Activated CD8-positive, alpha-beta T cell treated with anti-CD3 and anti-CD28 coated beads for 36 hours (primary cell): Measurements from ENCODE around the gene SHC2. TPM values are rescaled to one million over a fixed set of nuclear protein-coding genes. Genes with fewer than 3 reads are reported as not detected.
"Not testable (repeated sequence)": the region's sequence is repeated elsewhere in the genome, so short reads cannot be mapped to it uniquely, and the experiment has no call there.

Experiments
- ATAC-seq: fragments of 200-7000 bp; cut with Tn5 transposase; one replicate; pipeline ENCODE4 v1.10.0; 2021; ENCODE audit warnings: mild to moderate bottlenecking, moderate library complexity
- CTCF ChIA-PET: fragments of 350-600 bp; sonication (Branson Sonifier 250); formaldehyde crosslinking; loops from one replicate; lab custom pipeline; 2021; ENCODE audit warnings: antibody characterized with exemption; lab: Charles Lee
- POLR2A ChIA-PET: fragments of 350-600 bp; sonication (Branson Sonifier 250); formaldehyde crosslinking; loops from one replicate; lab custom pipeline; 2021; ENCODE audit warnings: antibody characterized with exemption; lab: Charles Lee
- DNase-seq: peaks from one replicate; pipeline ENCODE4 v3.0.0-alpha.2; 2020
- H3K27ac Mint-ChIP-seq: one replicate; pipeline ENCODE4 v1.8.0; 2021; ENCODE audit warnings: mild to moderate bottlenecking, mixed read lengths
- H3K27me3 Mint-ChIP-seq: one replicate; pipeline ENCODE4 v1.8.0; 2021; ENCODE audit warnings: mixed read lengths
- H3K36me3 Mint-ChIP-seq: one replicate; pipeline ENCODE4 v1.8.0; 2021; ENCODE audit warnings: low read depth, mixed read lengths
- H3K4me1 Mint-ChIP-seq: one replicate; pipeline ENCODE4 v1.8.0; 2021; ENCODE audit warnings: low read depth, mixed read lengths
- H3K4me3 Mint-ChIP-seq: one replicate; pipeline ENCODE4 v1.8.0; 2021; ENCODE audit warnings: mild to moderate bottlenecking, moderate library complexity, mixed read lengths
- H3K9me3 Mint-ChIP-seq: one replicate; pipeline ENCODE4 v1.8.0; 2021; ENCODE audit warnings: mixed read lengths
- intact Hi-C: fragments of 100-400 bp; cut with micrococcal nuclease; formaldehyde crosslinking; loops from one replicate; pipeline ENCODE4 v1.10.0; 2022
- total RNA-seq, 2 experiments: library from RNA; stranded (reverse); gene quantifications; one replicate each; pipeline ENCODE4 v1.2.3, GENCODE V29; 2021
- TF ChIP-seq, protein P1 (sequence below): fragments of 200-600 bp; IDR thresholded peaks from one replicate; pipeline ENCODE4 v1.8.0; 2022; ENCODE audit warnings: antibody characterized with exemption, mild to moderate bottlenecking

SHC2 gene
- total RNA-seq, 2 experiments from 2014 or later: 0.25 to 0.45 TPM

DNA sequence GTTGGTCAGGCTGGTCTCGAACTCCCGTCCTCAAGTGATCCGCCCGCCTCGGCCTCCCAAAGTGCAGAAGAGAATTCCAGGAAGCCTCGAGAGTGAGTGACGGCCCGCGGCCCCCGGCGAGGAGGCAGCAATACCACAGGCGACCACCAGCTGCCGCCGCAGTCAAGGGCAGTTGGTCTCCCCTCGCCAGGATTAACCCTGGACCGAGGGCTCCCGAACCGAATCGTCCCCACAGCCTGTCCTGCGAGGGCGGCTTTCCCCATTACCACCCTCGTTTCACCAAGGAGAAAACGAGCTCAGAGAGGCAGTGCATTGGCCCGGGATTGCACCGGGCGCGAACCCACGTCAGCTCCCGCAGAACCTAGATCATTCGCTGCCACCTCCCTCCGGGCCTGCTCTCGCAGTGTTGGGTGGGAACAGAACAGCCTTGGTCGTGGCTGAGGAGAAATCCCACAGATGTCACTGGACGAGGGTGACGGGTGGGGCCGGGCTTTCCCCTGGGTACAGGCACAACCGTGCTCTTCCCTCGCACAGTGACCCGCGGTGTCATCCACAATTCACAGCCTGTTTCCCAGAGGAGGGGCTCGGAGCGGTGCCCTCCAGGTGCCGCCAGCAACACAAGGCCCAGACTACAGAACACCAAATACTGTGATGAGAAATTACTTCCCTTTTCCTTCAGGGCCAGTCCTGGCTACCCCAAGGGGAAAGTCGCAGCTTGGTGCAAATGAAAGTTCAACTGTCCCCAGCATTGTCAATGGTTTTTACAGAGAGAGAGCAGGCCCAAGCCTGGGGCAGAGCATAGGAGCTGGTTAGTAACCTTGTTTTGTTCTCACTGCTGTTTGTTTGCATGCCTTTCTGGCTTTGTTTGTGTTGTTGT lies 76.7 kb downstream of the SHC2 start:
- H3K36me3 Mint-ChIP-seq: no peaks in the 10 kb centered on the region
- H3K27ac Mint-ChIP-seq: peak overlapping the region; percentile 52
- DNase-seq (peak; percentile 43), ATAC-seq (peak; percentile 37)
- no peak overlapping the region for H3K4me3 Mint-ChIP-seq
- ChIA-PET CTCF (interaction anchor here (1.2 kb wide), 2 partner anchors 94 to 126 kb away, joined by 5 to 7 read pairs; no protein-coding TSS in a partner anchor), POLR2A (interaction anchor here (1.2 kb wide), 1 partner anchor 12 kb away, joined by 4 read pairs; no protein-coding TSS in a partner anchor)
- intact Hi-C loops: no loop called here
- H3K27me3 Mint-ChIP-seq: peaks cover 47% of the 10 kb centered on the region
- peaks cover 27% of the 10 kb centered on the region for H3K4me1 Mint-ChIP-seq
- TF ChIP-seq, protein P1, sequence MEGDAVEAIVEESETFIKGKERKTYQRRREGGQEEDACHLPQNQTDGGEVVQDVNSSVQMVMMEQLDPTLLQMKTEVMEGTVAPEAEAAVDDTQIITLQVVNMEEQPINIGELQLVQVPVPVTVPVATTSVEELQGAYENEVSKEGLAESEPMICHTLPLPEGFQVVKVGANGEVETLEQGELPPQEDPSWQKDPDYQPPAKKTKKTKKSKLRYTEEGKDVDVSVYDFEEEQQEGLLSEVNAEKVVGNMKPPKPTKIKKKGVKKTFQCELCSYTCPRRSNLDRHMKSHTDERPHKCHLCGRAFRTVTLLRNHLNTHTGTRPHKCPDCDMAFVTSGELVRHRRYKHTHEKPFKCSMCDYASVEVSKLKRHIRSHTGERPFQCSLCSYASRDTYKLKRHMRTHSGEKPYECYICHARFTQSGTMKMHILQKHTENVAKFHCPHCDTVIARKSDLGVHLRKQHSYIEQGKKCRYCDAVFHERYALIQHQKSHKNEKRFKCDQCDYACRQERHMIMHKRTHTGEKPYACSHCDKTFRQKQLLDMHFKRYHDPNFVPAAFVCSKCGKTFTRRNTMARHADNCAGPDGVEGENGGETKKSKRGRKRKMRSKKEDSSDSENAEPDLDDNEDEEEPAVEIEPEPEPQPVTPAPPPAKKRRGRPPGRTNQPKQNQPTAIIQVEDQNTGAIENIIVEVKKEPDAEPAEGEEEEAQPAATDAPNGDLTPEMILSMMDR: peak; percentile 64
- H3K9me3 Mint-ChIP-seq: no peaks in the 10 kb centered on the region

DNA sequence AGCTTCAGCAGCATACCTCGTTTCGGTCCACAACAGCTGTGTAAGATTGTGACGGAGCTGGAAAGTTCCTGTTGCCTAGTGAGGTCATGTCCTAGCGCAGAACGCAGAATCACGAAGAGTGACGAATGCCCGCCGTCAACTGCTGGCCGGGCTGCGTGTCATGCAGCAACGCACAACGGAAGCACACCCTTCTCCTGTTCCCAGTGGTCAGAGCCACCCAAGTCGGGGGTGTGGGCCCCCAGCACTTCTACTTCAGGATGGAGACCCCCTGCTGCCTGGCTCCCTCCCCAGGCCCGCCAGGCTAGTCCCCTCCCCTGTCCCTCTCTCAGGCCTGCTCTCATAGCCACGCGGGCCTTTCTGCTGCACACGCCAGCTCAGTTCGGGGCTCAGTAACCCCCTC lies 77.8 kb downstream of the SHC2 start:
- Mint-ChIP-seq H3K36me3 (no peaks in the 10 kb centered on the region), H3K27me3 (peaks cover 42% of the 10 kb centered on the region), H3K4me1 (peaks cover 27% of the 10 kb centered on the region), H3K9me3 (no peaks in the 10 kb centered on the region), H3K27ac (peak overlapping the region; percentile 50), H3K4me3 (peak overlapping the region; percentile 15)
- TF ChIP-seq, protein P1: no peak
- ChIA-PET CTCF (interaction anchor here (1.3 kb wide), 1 partner anchor 127 kb away, joined by 5 read pairs; no protein-coding TSS in a partner anchor), POLR2A (interaction anchor here (0.9 to 1.2 kb wide), 3 partner anchors 13 to 127 kb away, joined by 3 to 4 read pairs (median 3); no protein-coding TSS in a partner anchor)
- no peak for DNase-seq
- intact Hi-C loops: no loop called here
- ATAC-seq: no peak

GRCh38 chr19:382578-382977 lies 78.3 kb downstream of the SHC2 start:
- H3K9me3 Mint-ChIP-seq, intact Hi-C loops, H3K36me3 Mint-ChIP-seq: not testable (repeated sequence)
- ChIA-PET POLR2A (interaction anchor here (0.9 to 1.2 kb wide), 3 partner anchors 14 to 128 kb away, joined by 3 to 4 read pairs (median 3); no protein-coding TSS in a partner anchor), CTCF (interaction anchor here (1.3 kb wide), 1 partner anchor 128 kb away, joined by 5 read pairs; no protein-coding TSS in a partner anchor)
- peak overlapping the region; percentile 50 for H3K27ac Mint-ChIP-seq
- H3K27me3 Mint-ChIP-seq: peaks cover 41% of the 10 kb centered on the region
- H3K4me3 Mint-ChIP-seq: peak overlapping the region; percentile 13
- DNase-seq (peak; percentile 72), ATAC-seq (peak; percentile 85)
- H3K4me1 Mint-ChIP-seq: peaks cover 27% of the 10 kb centered on the region

GRCh38 chr19:381901-382300 lies 78.9 kb downstream of the SHC2 start:
- CTCF ChIA-PET: interaction anchor here (1.3 kb wide), 1 partner anchor 129 kb away, joined by 5 read pairs; no protein-coding TSS in a partner anchor
- H3K27ac Mint-ChIP-seq, H3K36me3 Mint-ChIP-seq, H3K9me3 Mint-ChIP-seq, intact Hi-C loops, H3K4me3 Mint-ChIP-seq, ATAC-seq: not testable (repeated sequence)
- peaks cover 27% of the 10 kb centered on the region for H3K4me1 Mint-ChIP-seq
- POLR2A ChIA-PET: interaction anchor here (1.1 kb wide), 1 partner anchor 129 kb away, joined by 3 read pairs; no protein-coding TSS in a partner anchor
- peak; percentile 34 for DNase-seq
- H3K27me3 Mint-ChIP-seq: peaks cover 37% of the 10 kb centered on the region

- H3K27ac Mint-ChIP-seq, intact Hi-C loops, H3K9me3 Mint-ChIP-seq, ATAC-seq, H3K4me3 Mint-ChIP-seq, POLR2A ChIA-PET, H3K36me3 Mint-ChIP-seq: not testable (repeated sequence)
- peak; percentile 23 for DNase-seq
- H3K4me1 Mint-ChIP-seq: peaks cover 27% of the 10 kb centered on the region
- CTCF ChIA-PET: interaction anchor here (1.2 kb wide), 1 partner anchor 126 kb away, joined by 3 read pairs; the partner anchor contains the start of gene TPGS1
- peaks cover 31% of the 10 kb centered on the region for H3K27me3 Mint-ChIP-seq
Measured at GRCh38 chr19:380618-381219, 80.1 kb downstream of the SHC2 start.

DNA sequence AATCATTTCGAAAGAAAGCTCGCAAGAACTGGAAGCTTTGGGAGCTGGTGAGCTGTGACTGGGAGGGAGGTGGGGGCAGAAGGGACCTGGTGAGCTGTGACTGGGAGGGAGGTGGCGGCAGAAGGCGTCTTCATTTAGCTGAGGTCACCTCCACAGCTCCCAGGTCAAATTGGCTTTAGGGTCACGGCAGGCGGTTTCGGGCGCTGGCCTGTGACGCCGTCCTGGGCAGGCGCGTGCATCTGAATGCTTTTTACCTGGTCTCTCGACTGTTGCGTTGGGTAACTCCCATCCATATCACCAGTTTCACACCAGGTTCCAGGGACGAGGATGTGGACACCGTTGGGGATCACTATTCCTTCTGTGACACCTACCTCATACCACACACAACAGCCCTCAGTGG lies 81.0 kb downstream of the SHC2 start:
- no peak overlapping the region for H3K4me3 Mint-ChIP-seq
- H3K36me3 Mint-ChIP-seq: no peaks in the 10 kb centered on the region
- CTCF ChIA-PET: interaction anchor here (1.2 kb wide), 1 partner anchor 127 kb away, joined by 3 read pairs; the partner anchor contains the start of gene TPGS1
- DNase-seq: no peak
- no peaks in the 10 kb centered on the region for H3K9me3 Mint-ChIP-seq
- no peak overlapping the region for H3K27ac Mint-ChIP-seq
- TF ChIP-seq, protein P1: no peak
- intact Hi-C loops: no loop called here
- H3K4me1 Mint-ChIP-seq: peaks cover 27% of the 10 kb centered on the region
- H3K27me3 Mint-ChIP-seq: peaks cover 24% of the 10 kb centered on the region
- no peak for ATAC-seq
- POLR2A ChIA-PET: no interaction called here
